Stimulated activated CD4-positive, alpha-beta T cell treated with anti-CD3 and anti-CD28 coated beads, Interleukin-1b, Interleukin-23, amount 100 ng/mL, for 48 hours (primary cell): ENCODE measurements around the gene NFIB.

Experiments
- DNase-seq: peaks from one replicate; pipeline ENCODE4 v3.0.0-alpha.2; 2020

NFIB gene

DNA sequence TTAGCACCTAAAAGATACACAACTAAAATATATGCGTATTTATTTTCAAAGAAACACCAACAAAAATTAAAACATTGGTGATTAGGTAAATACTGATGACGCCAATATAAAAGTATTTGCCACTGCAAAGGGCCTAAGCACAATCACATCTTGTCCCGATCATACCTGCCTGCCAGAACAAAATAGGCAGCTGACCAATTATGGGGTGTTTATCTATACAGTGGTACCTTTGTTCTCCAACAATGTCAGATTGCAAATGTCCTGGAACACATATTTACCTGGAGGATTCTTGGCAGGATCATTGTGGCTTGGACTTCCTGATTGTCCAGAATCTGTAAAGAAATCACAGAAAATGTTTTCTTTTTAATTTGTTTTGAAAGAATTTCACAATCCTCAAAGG lies 134.5 kb downstream of the NFIB start:
- DNase-seq, result no peak

DNA sequence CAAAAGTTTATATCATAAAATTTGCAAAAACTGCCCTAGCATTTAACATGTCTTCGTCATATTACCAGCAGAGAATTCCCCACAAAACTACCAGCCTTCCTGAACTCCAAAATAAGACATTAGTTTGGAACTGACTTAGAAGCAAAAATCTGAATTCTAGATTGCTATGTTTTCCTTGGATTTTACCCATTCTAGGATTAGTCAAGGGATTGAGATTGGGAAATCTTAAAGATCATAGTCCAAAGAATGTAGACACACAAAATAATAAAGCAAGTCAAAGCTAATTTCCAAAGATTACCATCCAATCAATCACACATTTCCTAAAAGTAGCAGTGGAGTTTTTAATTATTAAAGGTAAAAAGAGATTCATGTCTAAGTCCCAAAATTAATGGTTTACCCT lies 138.2 kb downstream of the NFIB start:
- no peak for DNase-seq

- no peak for DNase-seq
Measured at GRCh38 chr9:14173713-14174112, 140.2 kb downstream of the NFIB start.

- DNase-seq, result no peak
Measured at GRCh38 chr9:14170973-14171596, 142.9 kb downstream of the NFIB start.

DNA sequence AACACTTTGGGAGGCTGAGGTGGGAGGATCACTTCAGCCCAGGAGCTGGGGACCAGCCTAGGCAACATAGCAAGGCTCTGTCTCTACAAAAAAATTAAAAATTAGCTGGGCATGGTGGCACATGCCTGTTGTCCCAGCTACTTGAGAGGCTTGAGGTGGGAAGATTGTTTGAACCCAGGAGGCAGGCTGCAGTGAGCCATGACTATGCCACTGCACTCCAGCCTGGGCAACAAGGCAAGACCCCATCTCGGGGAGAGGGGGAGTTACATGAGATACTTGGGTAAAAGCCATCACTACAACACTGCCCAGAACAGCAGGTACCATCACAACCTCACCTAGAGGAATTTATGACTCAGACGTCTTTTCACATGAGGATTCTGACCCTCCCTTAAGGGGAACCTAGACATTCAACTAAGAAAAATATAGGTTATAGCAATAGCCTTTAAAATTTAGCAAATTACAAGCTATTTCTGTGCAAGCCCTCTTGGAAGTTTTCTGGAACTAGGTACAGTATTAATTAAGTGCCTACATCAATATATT lies 143.5 kb downstream of the NFIB start:
- DNase-seq, result no peak

DNA sequence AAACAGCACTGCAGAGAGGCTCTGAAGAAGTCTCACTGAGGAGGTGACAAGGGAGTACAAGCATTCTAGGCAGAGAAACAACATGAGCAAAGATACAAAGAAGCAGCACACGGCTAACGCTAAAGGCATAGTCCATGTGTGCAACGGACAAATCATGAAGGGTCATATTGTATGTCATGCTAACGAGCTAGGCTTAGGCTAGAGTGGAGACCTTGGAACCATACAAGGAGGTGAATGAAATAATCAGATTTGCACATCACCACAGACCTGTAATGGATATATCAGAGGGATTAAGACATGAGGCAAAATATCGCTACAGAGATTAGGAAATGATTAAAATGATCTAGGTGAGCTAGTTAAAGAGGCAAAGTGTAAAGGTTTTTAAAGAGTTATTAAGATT lies 145.6 kb downstream of the NFIB start:
- no peak for DNase-seq

- DNase-seq, result no peak
Measured at GRCh38 chr9:14165376-14166035, 148.4 kb downstream of the NFIB start.

DNA sequence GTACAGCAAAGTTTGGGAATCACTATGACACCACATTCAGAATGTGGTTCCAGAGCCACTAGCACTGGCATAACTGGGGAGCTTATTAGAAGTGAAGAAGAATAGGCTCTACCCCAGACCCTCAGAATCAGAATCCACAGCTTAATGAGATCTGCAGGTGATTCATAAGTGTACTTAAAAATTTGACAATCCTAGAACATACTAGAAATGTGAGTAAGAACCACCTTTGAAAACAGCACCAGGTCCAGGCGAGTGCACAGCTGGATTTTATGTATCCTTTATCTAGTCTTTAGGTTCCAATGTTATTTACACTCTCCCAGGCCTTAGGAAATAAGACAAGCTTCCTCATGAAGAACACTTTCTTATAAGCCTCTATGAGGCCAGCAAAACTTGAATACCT lies 149.0 kb downstream of the NFIB start:
- DNase-seq, result no peak

DNA sequence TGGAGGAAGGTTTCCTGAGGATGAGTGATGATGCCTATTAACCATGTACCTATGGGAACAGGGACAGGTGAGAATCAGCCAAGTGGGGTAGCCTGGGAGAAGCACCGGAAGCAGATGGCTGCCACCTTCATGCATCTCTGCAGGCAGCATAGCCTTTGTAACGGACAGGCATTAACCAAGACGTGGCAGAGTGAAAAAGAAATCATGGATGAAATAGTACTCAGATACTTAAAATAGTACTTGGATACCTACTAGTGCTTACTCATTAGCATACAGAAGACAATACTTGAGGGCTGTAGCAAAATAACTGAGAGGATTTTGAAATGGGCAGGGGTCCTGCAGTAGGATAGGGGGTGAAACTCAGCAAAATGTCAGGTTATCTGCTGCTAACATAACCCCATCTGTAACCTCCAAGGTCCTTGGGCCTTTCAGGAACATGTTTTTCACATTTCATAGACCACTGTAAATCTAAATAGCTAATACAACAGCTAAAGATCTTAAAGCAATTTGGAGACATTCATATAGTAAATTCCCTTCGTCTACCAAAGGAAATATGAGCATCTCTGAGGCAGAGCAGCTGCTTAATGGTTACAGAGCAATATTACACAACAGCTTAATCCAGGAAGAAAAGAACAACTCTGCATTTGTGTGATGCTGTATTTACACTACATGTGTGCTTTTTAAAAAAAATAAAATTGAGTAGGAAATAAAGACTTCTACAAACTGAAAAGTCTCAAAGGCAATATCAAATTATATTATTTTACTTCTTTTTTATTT lies 154.3 kb downstream of the NFIB start:
- no peak for DNase-seq

DNA sequence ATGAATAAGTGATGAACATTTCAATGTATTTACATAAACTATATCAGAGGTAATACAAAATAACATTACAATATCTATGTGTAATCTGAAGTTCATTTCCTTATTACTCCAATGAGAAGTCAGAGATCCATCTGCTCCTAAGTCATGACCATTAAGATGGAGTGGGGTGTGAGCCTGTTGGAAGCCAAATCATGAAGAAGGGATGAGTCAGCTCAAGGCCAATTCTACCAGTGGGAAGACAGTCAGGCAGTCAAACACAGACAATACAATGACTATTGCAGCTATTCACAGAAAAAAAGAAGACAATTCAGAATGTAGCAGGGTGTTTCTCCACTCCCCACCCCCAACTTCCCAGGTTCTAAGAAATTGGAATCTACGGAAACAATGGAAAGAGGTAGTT lies 155.0 kb downstream of the NFIB start:
- no peak for DNase-seq

DNA sequence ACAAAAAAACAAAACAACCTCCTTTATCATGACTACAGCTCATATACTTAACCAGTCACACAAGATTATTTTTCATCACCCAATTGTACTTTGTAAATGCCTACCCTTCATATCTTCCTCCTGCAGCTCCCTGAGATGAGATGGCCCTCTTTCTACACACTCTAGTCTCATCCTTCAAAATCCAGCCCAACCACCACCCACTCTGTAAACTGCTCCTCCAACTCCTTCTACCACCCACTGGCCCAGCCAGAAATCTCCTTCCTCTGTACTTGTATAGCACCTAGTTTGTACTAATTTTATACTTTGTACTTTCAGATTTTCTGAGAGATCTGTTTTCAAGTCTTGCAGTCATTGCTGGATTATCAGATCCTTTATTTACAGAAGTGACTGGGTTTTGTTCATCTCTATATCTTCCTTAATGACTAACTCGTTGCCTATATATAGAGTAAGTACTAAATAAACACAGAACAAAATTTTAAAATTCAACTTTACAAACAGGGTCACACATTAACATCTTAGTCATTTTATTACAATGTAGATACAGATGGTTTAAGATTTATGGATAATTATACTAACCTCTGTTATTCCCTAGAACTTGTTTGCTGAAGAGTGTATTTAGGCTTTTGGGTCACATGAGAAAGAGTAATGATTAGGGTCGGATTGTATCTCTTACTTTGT lies 155.7 kb downstream of the NFIB start:
- DNase-seq, result no peak

DNA sequence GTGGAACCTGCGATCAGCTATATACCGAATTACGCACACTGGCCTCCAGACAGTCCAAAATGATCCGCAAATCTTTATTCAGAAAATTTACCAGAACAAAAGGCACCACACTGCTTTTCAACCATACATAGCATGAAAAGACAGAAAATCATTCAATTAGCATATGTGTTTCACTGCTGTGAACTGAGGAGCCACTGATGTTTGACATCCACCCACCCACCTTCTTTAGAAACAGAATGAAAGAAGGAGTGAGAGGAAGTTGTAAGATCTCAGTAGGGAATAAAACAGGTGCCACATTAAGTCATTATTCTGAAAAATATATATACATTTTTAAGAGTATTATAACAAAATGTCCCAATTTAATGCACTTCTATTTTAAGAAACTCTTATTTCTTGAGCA lies 156.8 kb downstream of the NFIB start:
- DNase-seq, result no peak

DNA sequence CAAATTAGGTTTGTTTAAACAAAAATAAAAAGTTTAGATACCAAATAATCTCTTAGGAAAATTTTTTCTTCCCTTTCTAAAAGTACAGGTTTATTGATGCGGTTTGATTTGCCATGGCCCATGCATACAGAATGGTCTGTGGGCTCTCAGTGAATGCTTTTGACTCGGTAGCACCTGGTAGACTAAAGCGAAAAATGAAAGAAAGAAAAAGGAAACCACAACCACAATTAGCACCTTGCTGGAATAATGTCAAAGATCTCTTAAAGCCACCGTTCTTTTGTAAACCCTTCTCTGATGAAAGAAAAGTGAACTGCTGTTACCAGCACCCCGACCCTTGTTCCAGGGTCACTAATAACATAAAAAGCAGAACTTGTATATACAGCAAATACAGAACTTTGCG lies 157.9 kb downstream of the NFIB start:
- no peak for DNase-seq

- DNase-seq, result no peak
Measured at GRCh38 chr9:14155237-14155636, 158.7 kb downstream of the NFIB start.

GRCh38 chr9:14153310-14153720 lies 160.6 kb downstream of the NFIB start:
- DNase-seq, result no peak

- DNase-seq, result no peak
Measured at GRCh38 chr9:14151451-14151850, 162.5 kb downstream of the NFIB start.

DNA sequence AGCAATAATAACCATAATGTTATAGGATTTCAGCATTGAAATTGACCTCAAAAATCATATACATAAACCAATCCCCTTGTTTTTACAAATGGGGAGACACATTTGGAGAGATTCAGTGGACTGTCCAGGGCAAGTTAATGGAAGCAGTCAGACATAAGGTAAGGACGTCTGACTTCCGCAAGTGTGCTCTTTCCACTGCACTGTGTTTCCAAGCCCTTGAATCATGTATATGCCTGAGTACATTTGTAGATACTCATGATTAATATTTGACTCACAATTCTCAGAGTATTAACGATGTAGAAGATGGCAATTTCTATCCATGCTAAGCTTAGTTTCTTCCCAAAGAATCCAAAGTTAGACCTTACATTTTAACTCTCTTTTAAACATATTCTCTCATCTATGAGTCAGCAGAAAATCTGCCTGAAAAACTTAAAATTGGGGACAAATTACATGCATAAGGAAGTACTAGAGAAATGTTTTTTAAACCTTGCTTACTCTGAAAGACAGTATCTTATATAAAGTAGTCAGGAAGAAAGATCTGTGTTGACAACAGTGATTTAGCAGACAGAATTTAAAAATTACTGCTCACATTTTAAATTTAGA lies 165.3 kb downstream of the NFIB start:
- no peak for DNase-seq

GRCh38 chr9:14147738-14148137 lies 166.2 kb downstream of the NFIB start:
- no peak for DNase-seq

GRCh38 chr9:14146201-14146874 lies 167.6 kb downstream of the NFIB start:
- no peak for DNase-seq

- no peak for DNase-seq
Measured at GRCh38 chr9:14144215-14144614, 169.7 kb downstream of the NFIB start.

- no peak for DNase-seq
Measured at GRCh38 chr9:14141699-14142098, 172.2 kb downstream of the NFIB start.

GRCh38 chr9:14140096-14140697 lies 173.7 kb downstream of the NFIB start:
- no peak for DNase-seq
